Putamen (tissue), 1 donor: ENCODE data around the gene GAL3ST1.

Experiments
- DNase-seq: peaks from one replicate; pipeline ENCODE4 v3.0.0-alpha.2; 2016; ENCODE audit warnings: low spot score

The GAL3ST1 gene

DNA sequence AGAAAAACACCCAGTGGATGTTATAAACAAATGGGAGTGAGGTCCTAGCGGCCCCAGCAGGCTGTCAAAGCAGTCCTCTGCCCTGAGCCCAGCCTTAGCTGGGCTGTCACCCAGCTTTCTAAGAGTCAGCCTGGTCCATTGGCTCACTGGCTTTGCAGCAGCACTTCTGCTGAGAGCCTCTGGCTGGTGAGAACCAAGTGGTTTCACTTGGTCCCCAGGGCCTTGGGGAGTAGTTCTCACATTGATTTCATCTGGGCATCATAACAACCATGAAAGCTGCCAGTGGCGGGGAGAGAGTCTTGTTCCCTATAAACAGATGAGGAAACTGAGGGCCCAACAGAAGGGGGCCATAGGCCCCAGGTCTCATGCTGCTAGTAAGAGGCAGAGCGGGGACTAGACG is 39.3 kb downstream of the GAL3ST1 start:
- no peak for DNase-seq

- no peak for DNase-seq
Observed at GRCh38 chr22:30531651-30532608, 42.5 kb downstream of the GAL3ST1 start.

GRCh38 chr22:30526656-30527055 is 47.8 kb downstream of the GAL3ST1 start:
- no peak for DNase-seq

- DNase-seq, result peak; percentile 16
Observed at GRCh38 chr22:30523646-30524489, 50.6 kb downstream of the GAL3ST1 start.

DNA sequence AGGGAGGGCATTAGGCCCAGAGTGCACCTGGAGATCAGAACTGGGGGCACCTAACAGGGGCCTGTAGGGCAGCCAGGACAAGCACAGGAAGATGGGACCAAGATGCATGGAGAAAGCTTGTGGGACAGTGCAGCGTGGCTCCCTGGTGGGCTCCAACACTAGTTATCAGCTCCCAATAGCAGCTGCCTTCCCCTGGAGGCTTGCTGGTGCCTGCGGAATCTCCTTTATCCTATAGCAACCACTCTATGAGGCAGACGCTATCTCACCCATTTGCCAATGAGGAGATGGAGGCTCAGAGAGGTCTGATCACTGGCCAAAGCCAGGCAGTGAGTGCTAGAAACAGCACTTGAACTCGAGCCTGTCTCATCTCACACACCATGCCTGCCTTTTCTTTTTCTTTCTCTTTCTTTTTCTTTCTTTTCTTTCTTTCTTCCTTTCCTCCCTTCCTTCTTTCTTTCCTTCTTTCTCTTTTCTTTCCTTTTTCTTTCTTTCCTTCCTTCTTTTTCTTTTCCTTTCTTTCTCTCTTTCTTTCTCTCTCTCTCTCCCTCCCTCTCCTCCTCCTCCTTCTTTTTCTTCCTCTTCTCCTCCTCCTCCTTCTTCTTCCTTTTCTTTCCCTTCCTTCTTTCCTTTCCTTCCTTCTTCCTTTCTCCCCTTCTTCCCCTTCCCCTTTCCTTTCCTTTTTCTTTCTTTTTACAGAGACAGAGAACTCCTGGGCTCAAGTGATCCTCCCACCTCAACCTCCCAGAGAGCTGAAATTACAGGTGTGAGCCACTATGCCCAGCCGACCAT is 52.9 kb downstream of the GAL3ST1 start:
- DNase-seq, result no peak

DNA sequence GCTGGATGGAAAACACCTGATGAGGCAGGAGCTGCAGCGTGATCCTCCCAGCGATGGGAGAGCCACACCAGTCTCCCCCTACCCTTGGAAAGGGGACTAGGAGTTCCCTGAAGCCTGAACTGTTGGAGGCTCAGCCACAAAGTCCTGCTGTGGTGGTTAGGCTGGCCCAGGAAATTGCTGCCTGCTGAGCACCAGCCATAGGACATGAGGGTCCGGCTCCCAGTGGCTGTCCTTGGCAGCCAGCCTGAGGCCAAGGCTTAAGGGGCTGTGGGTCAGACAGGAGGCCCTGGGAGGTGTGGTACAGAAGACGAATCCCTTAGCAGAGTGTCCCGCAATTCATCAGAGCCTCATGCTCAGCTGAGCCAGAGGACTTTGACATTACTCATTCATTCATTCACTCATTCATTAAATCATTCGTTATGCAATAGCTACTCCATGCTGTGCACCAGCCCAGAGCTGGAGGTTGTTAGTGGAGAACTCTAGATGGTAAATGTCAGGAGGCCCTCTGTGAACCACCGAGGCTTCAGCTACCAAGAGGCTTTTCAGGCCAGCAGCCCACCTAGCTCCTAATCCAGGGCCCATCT is 54.5 kb downstream of the GAL3ST1 start:
- DNase-seq, result no peak

GRCh38 chr22:30516731-30517130 is 57.7 kb downstream of the GAL3ST1 start:
- DNase-seq, result no peak

GRCh38 chr22:30516273-30516672 is 58.2 kb downstream of the GAL3ST1 start:
- DNase-seq, result no peak

GRCh38 chr22:30514252-30514651 is 60.2 kb downstream of the GAL3ST1 start:
- DNase-seq, result no peak

- DNase-seq, result no peak
Observed at GRCh38 chr22:30513462-30513861, 61.0 kb downstream of the GAL3ST1 start.

- no peak for DNase-seq
Observed at GRCh38 chr22:30511911-30512310, 62.6 kb downstream of the GAL3ST1 start.

- DNase-seq, result no peak
Observed at GRCh38 chr22:30511109-30511508, 63.4 kb downstream of the GAL3ST1 start.

- no peak for DNase-seq
Observed at GRCh38 chr22:30508216-30508615, 66.2 kb downstream of the GAL3ST1 start.

DNA sequence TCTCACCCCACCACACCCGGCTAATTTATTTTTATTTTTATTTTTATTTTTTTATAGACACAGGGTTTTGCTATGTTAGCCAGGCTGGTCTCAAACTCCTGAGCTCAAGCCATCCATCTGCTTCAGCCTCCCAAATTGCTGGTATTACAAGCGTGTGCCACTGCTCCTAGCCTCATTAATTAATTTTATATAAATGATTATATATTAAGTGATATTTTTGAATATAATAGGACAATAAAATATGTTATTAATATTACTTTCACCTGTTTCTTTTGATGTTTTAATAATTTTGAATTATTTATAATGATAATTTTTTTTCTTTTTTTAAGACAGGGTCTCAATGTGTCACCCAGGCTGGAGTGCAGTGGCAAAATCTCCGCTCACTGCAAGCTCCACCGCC is 66.8 kb downstream of the GAL3ST1 start:
- no peak for DNase-seq

- no peak for DNase-seq
Observed at GRCh38 chr22:30506507-30506968, 67.9 kb downstream of the GAL3ST1 start.
